T-helper 2 cell (primary cell): ENCODE results near the gene PRKN.

ENCODE experiments used
- DNase-seq, 5 experiments: peaks; one replicate each; pipeline versions ENCODE4 v3.0.0 to v3.0.0-alpha.2; 2012 to 2022

The PRKN gene

GRCh38 chr6:161424421-161424820 lies 1303.1 kb downstream of the PRKN start:
- DNase-seq, result no peak

GRCh38 chr6:161422710-161423680 lies 1304.6 kb downstream of the PRKN start:
- no peak for DNase-seq

- peak in 1 of 5 experiments; percentile 52 for DNase-seq
Measured at GRCh38 chr6:161418463-161418945, 1309.1 kb downstream of the PRKN start.

- DNase-seq, result no peak
Measured at GRCh38 chr6:161417717-161418462, 1309.7 kb downstream of the PRKN start.

GRCh38 chr6:161415302-161415855 lies 1312.2 kb downstream of the PRKN start:
- DNase-seq, result no peak

- no peak for DNase-seq
Measured at GRCh38 chr6:161414707-161415106, 1312.9 kb downstream of the PRKN start.

- no peak for DNase-seq
Measured at GRCh38 chr6:161414180-161414579, 1313.4 kb downstream of the PRKN start.

- no peak for DNase-seq
Measured at GRCh38 chr6:161413355-161413771, 1314.2 kb downstream of the PRKN start.

- no peak for DNase-seq
Measured at GRCh38 chr6:161412795-161413194, 1314.8 kb downstream of the PRKN start.

- no peak for DNase-seq
Measured at GRCh38 chr6:161411265-161411944, 1316.2 kb downstream of the PRKN start.

GRCh38 chr6:161410736-161411135 lies 1316.8 kb downstream of the PRKN start:
- DNase-seq, result no peak

GRCh38 chr6:161410076-161410475 lies 1317.5 kb downstream of the PRKN start:
- DNase-seq, result no peak

- no peak for DNase-seq
Measured at GRCh38 chr6:161409353-161409752, 1318.2 kb downstream of the PRKN start.

- DNase-seq, result no peak
Measured at GRCh38 chr6:161408041-161408440, 1319.5 kb downstream of the PRKN start.

- no peak for DNase-seq
Measured at GRCh38 chr6:161407581-161407980, 1320.0 kb downstream of the PRKN start.

GRCh38 chr6:161407115-161407514 lies 1320.5 kb downstream of the PRKN start:
- DNase-seq, result no peak

GRCh38 chr6:161406646-161407045 lies 1320.9 kb downstream of the PRKN start:
- DNase-seq, result no peak

GRCh38 chr6:161405418-161405817 lies 1322.1 kb downstream of the PRKN start:
- DNase-seq, result no peak

- DNase-seq, result no peak
Measured at GRCh38 chr6:161403717-161404116, 1323.8 kb downstream of the PRKN start.

- no peak for DNase-seq
Measured at GRCh38 chr6:161401587-161402309, 1325.8 kb downstream of the PRKN start.

GRCh38 chr6:161400671-161401070 lies 1326.9 kb downstream of the PRKN start:
- DNase-seq, result no peak

GRCh38 chr6:161396539-161396938 lies 1331.0 kb downstream of the PRKN start:
- no peak for DNase-seq
